Testis (tissue), 2 donors: ENCODE data around the gene CUBN.

Source experiments
- POLR2A ChIP-seq: fragments of 450-650 bp; IDR thresholded peaks from one replicate; pipeline ENCODE4 v1.6.1; 2017; ENCODE audit warnings: antibody characterized with exemption, mild to moderate bottlenecking, moderate library complexity
- TF ChIP-seq, protein P1 (sequence below), 3 experiments: fragments of 450-650 bp in 2 of 3; fragments of 200-600 bp in 1 of 3; sonication (generic) in 1 of 3; IDR thresholded peaks; one replicate each; pipeline ENCODE4 v1.5.1; 2016 to 2019; ENCODE audit warnings: antibody characterized with exemption in 3 of 3, mild to moderate bottlenecking in 2 of 3, moderate library complexity in 1 of 3

DNA sequence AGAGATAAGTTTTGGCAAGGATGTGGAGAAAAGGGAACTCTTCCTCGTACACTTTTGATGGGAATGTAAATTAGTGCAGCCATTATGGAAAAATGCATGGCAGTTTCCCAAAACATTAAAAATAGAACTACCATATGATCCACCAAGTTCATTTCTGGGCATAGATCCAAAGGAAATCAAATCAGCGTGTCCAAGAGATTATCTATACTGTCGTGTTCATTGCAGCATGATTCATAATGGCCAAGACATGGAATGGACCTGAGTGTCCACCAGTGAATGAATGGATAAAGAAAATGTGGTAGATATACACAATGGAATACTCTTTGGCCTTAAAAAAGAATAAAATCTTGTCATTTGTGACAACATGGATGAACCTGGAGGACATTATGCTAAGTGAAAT, 242.0 kb downstream of the CUBN start:
- TF ChIP-seq POLR2A = no peak
- TF ChIP-seq, protein P1, sequence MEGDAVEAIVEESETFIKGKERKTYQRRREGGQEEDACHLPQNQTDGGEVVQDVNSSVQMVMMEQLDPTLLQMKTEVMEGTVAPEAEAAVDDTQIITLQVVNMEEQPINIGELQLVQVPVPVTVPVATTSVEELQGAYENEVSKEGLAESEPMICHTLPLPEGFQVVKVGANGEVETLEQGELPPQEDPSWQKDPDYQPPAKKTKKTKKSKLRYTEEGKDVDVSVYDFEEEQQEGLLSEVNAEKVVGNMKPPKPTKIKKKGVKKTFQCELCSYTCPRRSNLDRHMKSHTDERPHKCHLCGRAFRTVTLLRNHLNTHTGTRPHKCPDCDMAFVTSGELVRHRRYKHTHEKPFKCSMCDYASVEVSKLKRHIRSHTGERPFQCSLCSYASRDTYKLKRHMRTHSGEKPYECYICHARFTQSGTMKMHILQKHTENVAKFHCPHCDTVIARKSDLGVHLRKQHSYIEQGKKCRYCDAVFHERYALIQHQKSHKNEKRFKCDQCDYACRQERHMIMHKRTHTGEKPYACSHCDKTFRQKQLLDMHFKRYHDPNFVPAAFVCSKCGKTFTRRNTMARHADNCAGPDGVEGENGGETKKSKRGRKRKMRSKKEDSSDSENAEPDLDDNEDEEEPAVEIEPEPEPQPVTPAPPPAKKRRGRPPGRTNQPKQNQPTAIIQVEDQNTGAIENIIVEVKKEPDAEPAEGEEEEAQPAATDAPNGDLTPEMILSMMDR (IDR thresholded peaks at IDR 0.05) = no peak
